Measurements from ENCODE around the gene TCEAL4.
"Not testable (repeated sequence)": the region's sequence is repeated elsewhere in the genome, so short reads cannot be mapped to it uniquely, and the experiment has no call there.

The TCEAL4 gene

GRCh38 chrX:103585411-103586313 is at the start of gene TCEAL4:
TSS of gene TCEAL4 (plus strand) at chrX:103585515. CDS start at chrX:103586676, 1,161 bp downstream.
- FAIRE-seq = no peak

- FAIRE-seq = no peak
Measured at GRCh38 chrX:103536071-103536470, 49.2 kb upstream of the TCEAL4 start.

- FAIRE-seq = no peak
Measured at GRCh38 chrX:103536732-103537131, 48.6 kb upstream of the TCEAL4 start.

GRCh38 chrX:103537871-103538387 is 47.4 kb upstream of the TCEAL4 start:
- FAIRE-seq = no peak

GRCh38 chrX:103538728-103539127 is 46.6 kb upstream of the TCEAL4 start:
- FAIRE-seq = peak; percentile 73

- peak; percentile 85 for FAIRE-seq
Measured at GRCh38 chrX:103539695-103540094, 45.6 kb upstream of the TCEAL4 start.

- no peak for FAIRE-seq
Measured at GRCh38 chrX:103540145-103540544, 45.2 kb upstream of the TCEAL4 start.

- no peak for FAIRE-seq
Measured at GRCh38 chrX:103549916-103550315, 35.4 kb upstream of the TCEAL4 start.

GRCh38 chrX:103550415-103551051 is 34.8 kb upstream of the TCEAL4 start:
- peak; percentile 49 for FAIRE-seq

GRCh38 chrX:103552236-103552635 is 33.1 kb upstream of the TCEAL4 start:
- FAIRE-seq = peak; percentile 64

GRCh38 chrX:103554687-103555424 is 30.5 kb upstream of the TCEAL4 start:
- no peak for FAIRE-seq

- no peak for FAIRE-seq
Measured at GRCh38 chrX:103556963-103557612, 28.2 kb upstream of the TCEAL4 start.

GRCh38 chrX:103560256-103560655 is 25.1 kb upstream of the TCEAL4 start:
- FAIRE-seq = peak; percentile 80

GRCh38 chrX:103562801-103563200 is 22.5 kb upstream of the TCEAL4 start:
- no peak for FAIRE-seq

- no peak for FAIRE-seq
Measured at GRCh38 chrX:103565197-103565596, 20.1 kb upstream of the TCEAL4 start.

- no peak for FAIRE-seq
Measured at GRCh38 chrX:103565752-103566151, 19.6 kb upstream of the TCEAL4 start.

- FAIRE-seq = no peak
Measured at GRCh38 chrX:103571121-103571520, 14.2 kb upstream of the TCEAL4 start.

GRCh38 chrX:103571726-103572125 is 13.6 kb upstream of the TCEAL4 start:
- no peak for FAIRE-seq

GRCh38 chrX:103573202-103573601 is 12.1 kb upstream of the TCEAL4 start:
- FAIRE-seq = no peak

- FAIRE-seq = no peak
Measured at GRCh38 chrX:103584596-103584995, 719 bp upstream of the TCEAL4 start.

- FAIRE-seq = no peak
Measured at GRCh38 chrX:103586314-103586646, 965 bp downstream of the TCEAL4 start.

GRCh38 chrX:103586659-103587058 is 1.3 kb downstream of the TCEAL4 start:
- FAIRE-seq = no peak

- not testable (repeated sequence) for FAIRE-seq
Measured at GRCh38 chrX:103592295-103592694, 7.0 kb downstream of the TCEAL4 start.
